HepG2 (cell line): ENCODE measurements around the gene SP3. TPM values are rescaled to one million over a fixed set of nuclear protein-coding genes. Genes with fewer than 3 reads are reported as not detected.

Experiments used
- ATAC-seq: fragments of 200-7000 bp; cut with Tn5 transposase; 3 replicates; pipeline ENCODE4 v1.9.1; 2020; ENCODE audit warnings: mild to moderate bottlenecking, moderate library complexity
- BruUV-seq: library from RNA; stranded (reverse); fragments of 400-500 nt; replicated peaks from 2 replicates; lab custom pipeline; 2021; lab: Mats Ljungman, UMichigan
- CTCF ChIA-PET: fragments of 300-600 bp; formaldehyde crosslinking; extraction: SDS; loops from one replicate; lab custom pipeline; 2021; ENCODE audit warnings: low total read pairs, inconsistent platforms, low intra/inter-chr PET ratio; lab: Yijun Ruan, JAX
- POLR2A ChIA-PET: fragments of 350-600 bp; sonication (Branson Sonifier 250); formaldehyde crosslinking; loops from one replicate; lab custom pipeline; 2020; ENCODE audit warnings: antibody characterized with exemption, inconsistent platforms; lab: Yijun Ruan, JAX
- DNase-seq: peaks from one replicate; pipeline ENCODE4 v3.0.0-alpha.2; 2015; ENCODE audit warnings: low spot score
- FAIRE-seq: peaks from 3 replicates; lab custom pipeline; 2011; peaks lifted over from hg19 to GRCh38; lab: Jason Lieb, UNC
- H2AFZ ChIP-seq: one replicate; pipeline ENCODE4 v1.6.1; 2011; ENCODE audit warnings: low read length, inconsistent platforms
- H3K27ac ChIP-seq: fragments of 300-600 bp; 3 replicates; pipeline ENCODE4 v1.8.0; 2011; ENCODE audit warnings: mixed run types, mild to moderate bottlenecking, mixed read lengths, low read length, inconsistent platforms; ENCODE audit not compliant: insufficient read depth; ENCODE audit errors: extremely low read length
- H3K27me3 ChIP-seq, 2 experiments: fragments of 200-600 bp in 1 of 2; 2 replicates in 1 of 2; 3 replicates in 1 of 2; pipeline versions ENCODE4 v1.6.0 to v1.8.0; 2011; ENCODE audit warnings: low read length in 2 of 2, mild to moderate bottlenecking in 2 of 2, moderate library complexity in 2 of 2, inconsistent platforms in 1 of 2; ENCODE audit not compliant: insufficient read depth in 2 of 2, control insufficient read depth in 1 of 2
- H3K36me3 ChIP-seq, 2 experiments: fragments of 200-600 bp in 1 of 2; replicated peaks in 1 of 2; 2 replicates in 1 of 2; 3 replicates in 1 of 2; pipeline versions ENCODE4 v1.5.1 to v1.8.0; 2011; ENCODE audit warnings: low read length in 2 of 2, inconsistent platforms in 1 of 2; ENCODE audit not compliant: insufficient read depth in 2 of 2, control insufficient read depth in 1 of 2
- H3K4me1 ChIP-seq: 2 replicates; pipeline ENCODE4 v1.5.1; 2012; ENCODE audit warnings: low read length, inconsistent platforms; ENCODE audit not compliant: insufficient read depth
- H3K4me2 ChIP-seq: 2 replicates; pipeline ENCODE4 v1.6.0; 2011; ENCODE audit warnings: low read depth, low read length, inconsistent platforms
- H3K4me3 ChIP-seq, 3 experiments: fragments of 200-600 bp in 1 of 3; sonication (generic), shearing (Covaris generic) in 1 of 3; replicated peaks in 1 of 3; 2 replicates each; pipeline ENCODE4 v1.5.1; 2011 to 2016; ENCODE audit warnings: low read length in 3 of 3, inconsistent platforms in 2 of 3, low read depth in 2 of 3, mild to moderate bottlenecking in 2 of 3, control low read depth in 1 of 3, mixed read lengths in 1 of 3; ENCODE audit not compliant: insufficient read depth in 1 of 3
- H3K79me2 ChIP-seq: one replicate; pipeline ENCODE4 v1.6.1; 2011; ENCODE audit warnings: low read length, inconsistent platforms; ENCODE audit not compliant: insufficient read depth
- H3K9ac ChIP-seq: 2 replicates; pipeline ENCODE4 v1.6.0; 2011; ENCODE audit warnings: mild to moderate bottlenecking, low read depth, low read length, inconsistent platforms; ENCODE audit not compliant: insufficient read depth
- H3K9me3 ChIP-seq: 2 replicates; pipeline ENCODE4 v1.5.1; 2012; ENCODE audit warnings: mild to moderate bottlenecking, low read length
- H4K20me1 ChIP-seq: 2 replicates; pipeline ENCODE4 v1.6.0; 2011; ENCODE audit warnings: inconsistent platforms, mild to moderate bottlenecking, low read length, moderate library complexity; ENCODE audit not compliant: insufficient read depth
- EEA1 ChIP-seq: sonication (generic); formaldehyde crosslinking; IDR thresholded peaks from 2 replicates; pipeline ENCODE4 v1.5.1; 2020; ENCODE audit warnings: mild to moderate bottlenecking, missing genetic modification reagents, borderline replicate concordance
- ELF4 ChIP-seq: sonication (generic); formaldehyde crosslinking; IDR thresholded peaks from 2 replicates; pipeline ENCODE4 v1.5.0; 2020; ENCODE audit warnings: missing genetic modification reagents, mild to moderate bottlenecking, moderate library complexity, borderline replicate concordance
- HOXA3 ChIP-seq: sonication (generic); formaldehyde crosslinking; IDR thresholded peaks from 2 replicates; pipeline ENCODE4 v1.5.0; 2020; ENCODE audit warnings: missing genetic modification reagents
- HOXA7 ChIP-seq: sonication (generic); formaldehyde crosslinking; IDR thresholded peaks from 2 replicates; pipeline ENCODE4 v1.8.1; 2022; ENCODE audit warnings: mild to moderate bottlenecking, missing genetic modification reagents, moderate library complexity
- LBX2 ChIP-seq: sonication (generic); formaldehyde crosslinking; IDR thresholded peaks from 2 replicates; pipeline ENCODE4 v1.5.0; 2020; ENCODE audit warnings: missing genetic modification reagents, mild to moderate bottlenecking, borderline replicate concordance
- MXI1 ChIP-seq: IDR thresholded peaks from 3 replicates; pipeline ENCODE4 v1.6.1; 2012; ENCODE audit warnings: low read depth, low read length, inconsistent platforms, borderline replicate concordance
- NAIF1 ChIP-seq: sonication (generic); formaldehyde crosslinking; IDR thresholded peaks from 2 replicates; pipeline ENCODE4 v1.5.0; 2020; ENCODE audit warnings: mild to moderate bottlenecking, missing genetic modification reagents, borderline replicate concordance
- NFKB2 ChIP-seq: sonication (generic); formaldehyde crosslinking; IDR thresholded peaks from 2 replicates; pipeline ENCODE4 v1.4.0; 2020; ENCODE audit warnings: missing genetic modification reagents, borderline replicate concordance
- NONO ChIP-seq, 2 experiments: fragments of 450-650 bp in 1 of 2; sonication (generic) in 1 of 2; formaldehyde crosslinking in 1 of 2; IDR thresholded peaks in 1 of 2; conservative IDR thresholded peaks in 1 of 2; 2 replicates each; pipeline versions ENCODE4 v1.6.1 to v1.8.0; 2017 to 2022; ENCODE audit warnings: mild to moderate bottlenecking in 1 of 2, missing genetic modification reagents in 1 of 2, moderate library complexity in 1 of 2
- SALL1 ChIP-seq: sonication (generic); formaldehyde crosslinking; IDR thresholded peaks from 2 replicates; pipeline ENCODE4 v1.8.0; 2022; ENCODE audit warnings: mild to moderate bottlenecking, missing genetic modification reagents
- YEATS4 ChIP-seq: sonication (generic); formaldehyde crosslinking; IDR thresholded peaks from 2 replicates; pipeline ENCODE4 v1.4.0; 2020; ENCODE audit warnings: missing genetic modification reagents, borderline replicate concordance
- ZKSCAN5 ChIP-seq: sonication (generic); formaldehyde crosslinking; IDR thresholded peaks from 2 replicates; pipeline ENCODE4 v1.5.1; 2020; ENCODE audit warnings: mild to moderate bottlenecking, missing genetic modification reagents
- ZNF234 ChIP-seq: sonication (generic); formaldehyde crosslinking; conservative IDR thresholded peaks from 2 replicates; pipeline ENCODE4 v1.5.1; 2020; ENCODE audit warnings: mild to moderate bottlenecking, missing genetic modification reagents
- ZNF503 ChIP-seq: sonication (generic); formaldehyde crosslinking; IDR thresholded peaks from 2 replicates; pipeline ENCODE4 v1.4.0; 2020; ENCODE audit warnings: missing genetic modification reagents
- ZNF513 ChIP-seq: sonication (generic); formaldehyde crosslinking; conservative IDR thresholded peaks from 2 replicates; pipeline ENCODE4 v1.5.0; 2020; ENCODE audit warnings: missing genetic modification reagents
- ZNF574 ChIP-seq: sonication (generic); formaldehyde crosslinking; IDR thresholded peaks from 2 replicates; pipeline ENCODE4 v1.4.0; 2020; ENCODE audit warnings: missing genetic modification reagents
- ZZZ3 ChIP-seq: sonication (generic); formaldehyde crosslinking; IDR thresholded peaks from 2 replicates; pipeline ENCODE4 v1.4.0; 2020; ENCODE audit warnings: missing genetic modification reagents, mild to moderate bottlenecking, borderline replicate concordance
- WGBS: methylation state at CpG from one replicate; pipeline ENCODE4 v1.1.6; 2017; ENCODE audit warnings: low lambda C conversion rate; 5-methylcytosine and 5-hydroxymethylcytosine counted together
- in situ Hi-C: cut with HindIII; loops from 2 replicates; pipeline ENCODE4 v1.10.0; 2017; ENCODE audit warnings: low pct_unique_long_range_greater_than_20kb; ENCODE audit not compliant: extremely low pct_ligation_motif_present
- intact Hi-C: fragments of 100-400 bp; cut with micrococcal nuclease; formaldehyde crosslinking; loops from one replicate; pipeline ENCODE4 v1.10.0; 2022; ENCODE audit not compliant: unreplicated experiment
- polyA plus RNA-seq, 8 experiments: library from polyadenylated mRNA; depleted of rRNA in 3 of 8; stranded (reverse) in 7 of 8; unstranded in 1 of 8; fragments of >200 nt; fragmentation: Illumina TruSeq in 4 of 8; extraction: Trizol in 4 of 8; gene quantifications; 2 replicates each; pipeline versions ENCODE4 v1.2.1 to v1.2.3, GENCODE V29; 2011 to 2016; ENCODE audit warnings: low read depth in 4 of 8, missing spikeins in 1 of 8, mixed read lengths in 1 of 8; ENCODE audit not compliant: insufficient read depth in 1 of 8
- total RNA-seq, 5 experiments: library from RNA; depleted of rRNA; stranded (reverse); fragments of >200 nt; fragmentation: Illumina TruSeq; extraction: Trizol; gene quantifications; 2 replicates each; pipeline ENCODE4 v1.2.3, GENCODE V29; 2016; ENCODE audit warnings: low read depth in 1 of 5

SP3 gene
- total and polyA plus RNA-seq, 2 of the 13 experiments (the other 11 are each of a cell fraction or from before 2014, with no cell fraction given): 57.3 to 132 TPM

GRCh38 chr2:173957517-173957916 is 7.7 kb downstream of the SP3 start:
- no peak for ATAC-seq
- H3K4me1 ChIP-seq: peaks cover 71% of the 10 kb centered on the region
- no peak overlapping the region for H2AFZ ChIP-seq
- H3K9ac ChIP-seq: no peak overlapping the region
- no peaks in the 10 kb centered on the region for H3K27me3 ChIP-seq
- CTCF ChIA-PET: no interaction called here
- H4K20me1 ChIP-seq: peaks cover 66% of the 10 kb centered on the region
- BruUV-seq: no TSS peak
- no peak overlapping the region for H3K4me3 ChIP-seq
- DNase-seq: no peak
- peaks cover 11 to 48% of the 10 kb centered on the region in 2 experiments for H3K36me3 ChIP-seq
- FAIRE-seq: no peak
- in situ Hi-C loops: no loop called here
- H3K27ac ChIP-seq: no peak overlapping the region
- intact Hi-C loops: no loop called here
- H3K9me3 ChIP-seq: no peaks in the 10 kb centered on the region
- 98% methylated on average over 2 of the region's 2 CpGs for WGBS
- H3K4me2 ChIP-seq: no peak overlapping the region
- POLR2A ChIA-PET: no interaction called here
- H3K79me2 ChIP-seq: peaks cover 100% of the 10 kb centered on the region
- no peak for TF ChIP-seq HOXA7
- no peak for TF ChIP-seq ZNF574
- no peak for TF ChIP-seq MXI1
- TF ChIP-seq ZZZ3: no peak
- no peak for TF ChIP-seq ZKSCAN5 (CRISPR knock-in tag)
- no peak for TF ChIP-seq NONO (IDR thresholded peaks at IDR 0.05)
- TF ChIP-seq NONO (CRISPR knock-in tag; conservative IDR thresholded peaks at IDR 0.05): no peak
- no peak for TF ChIP-seq HOXA3 (CRISPR knock-in tag)
- TF ChIP-seq LBX2: no peak
- TF ChIP-seq ZNF234 (CRISPR knock-in tag): no peak
- no peak for TF ChIP-seq ELF4 (CRISPR knock-in tag)
- no peak for TF ChIP-seq YEATS4 (CRISPR knock-in tag)
- no peak for TF ChIP-seq SALL1 (CRISPR knock-in tag)
- TF ChIP-seq ZNF503 (CRISPR knock-in tag): no peak
- no peak for TF ChIP-seq ZNF513 (CRISPR knock-in tag)
- no peak for TF ChIP-seq EEA1 (CRISPR knock-in tag)
- no peak for TF ChIP-seq NFKB2
- TF ChIP-seq NAIF1: no peak
